HG02610 (cell line): ENCODE results near the gene RGR.

Experiments used
- ATAC-seq: cut with Tn5 transposase; IDR thresholded peaks from one replicate; pipeline ENCODE4 v1.9.1; 2021; ENCODE audit warnings: mild to moderate bottlenecking, moderate library complexity; ENCODE audit not compliant: unreplicated experiment

The RGR gene

DNA sequence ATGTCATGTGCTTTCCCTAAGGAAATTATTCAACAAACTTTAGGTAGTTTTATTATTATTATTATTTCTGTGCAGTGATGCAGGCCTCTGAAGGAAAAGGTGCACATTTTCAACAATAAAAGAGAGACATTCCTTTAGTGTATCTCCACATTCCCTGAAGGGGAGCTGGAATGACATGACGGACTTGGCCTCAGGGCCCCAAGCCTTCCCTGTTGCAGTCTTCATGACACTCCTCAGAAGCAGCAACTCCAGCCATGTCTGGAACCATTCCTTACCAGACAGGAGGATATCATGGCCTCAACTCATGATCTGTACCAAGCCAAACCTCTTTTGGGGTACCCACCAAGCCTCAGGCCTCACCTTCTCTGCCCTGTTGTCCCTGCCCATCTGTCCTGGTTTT, 48.3 kb downstream of the RGR start:
- ATAC-seq, result no peak

DNA sequence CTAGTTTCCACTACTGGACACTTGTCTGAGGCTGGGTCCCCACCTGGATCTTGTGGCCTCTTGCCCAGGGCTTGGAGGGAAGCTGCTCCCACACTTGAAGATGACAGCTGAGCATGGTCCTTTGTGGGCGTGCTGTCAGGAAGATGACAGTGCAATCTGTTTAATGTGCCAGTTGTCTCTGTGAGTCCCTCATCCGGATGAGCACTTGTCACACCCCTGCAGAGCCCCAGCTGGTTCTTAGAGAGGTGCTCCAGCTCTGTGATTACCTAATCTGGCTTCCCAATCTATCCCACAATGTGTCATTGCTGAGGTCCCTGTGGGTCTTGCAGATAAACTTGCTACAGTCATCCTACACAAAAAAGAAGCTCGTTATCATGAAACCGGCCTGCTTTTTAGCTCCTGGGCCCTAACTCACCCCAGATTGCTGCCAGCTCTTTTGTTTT, 48.7 kb downstream of the RGR start:
- no peak for ATAC-seq

DNA sequence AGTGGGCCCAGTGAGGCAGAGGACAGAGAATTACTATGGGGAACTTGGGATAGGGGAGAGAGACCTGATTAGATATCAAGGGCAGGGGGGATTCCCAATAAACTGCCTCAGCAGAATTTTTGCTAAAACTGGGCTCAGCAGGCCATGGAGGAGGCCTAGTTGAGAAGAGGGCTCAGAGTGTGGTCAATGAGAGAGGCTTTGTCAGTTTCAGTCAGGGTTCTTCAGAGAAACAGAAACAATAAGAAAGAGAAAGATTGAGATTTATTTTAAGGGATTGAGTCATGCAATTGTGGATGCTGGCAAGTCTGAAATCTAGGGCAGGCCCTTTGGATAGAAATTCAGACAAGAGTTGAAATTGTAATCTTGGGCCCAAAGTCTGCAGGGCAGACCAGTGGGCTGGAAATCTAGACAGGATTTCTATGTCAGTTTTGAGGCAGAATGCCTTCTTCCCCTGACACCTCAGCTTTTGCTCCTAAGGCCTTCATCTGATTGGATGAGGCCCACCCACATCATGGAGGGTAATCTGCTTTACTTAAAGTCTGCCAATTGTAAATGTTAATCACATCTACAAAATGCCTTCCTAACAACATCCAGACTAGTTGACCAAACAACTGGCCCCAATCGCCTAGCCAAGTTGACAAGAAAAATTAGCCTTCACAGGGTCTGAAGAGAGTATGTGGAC, 50.1 kb downstream of the RGR start:
- ATAC-seq, result peak; percentile 76

DNA sequence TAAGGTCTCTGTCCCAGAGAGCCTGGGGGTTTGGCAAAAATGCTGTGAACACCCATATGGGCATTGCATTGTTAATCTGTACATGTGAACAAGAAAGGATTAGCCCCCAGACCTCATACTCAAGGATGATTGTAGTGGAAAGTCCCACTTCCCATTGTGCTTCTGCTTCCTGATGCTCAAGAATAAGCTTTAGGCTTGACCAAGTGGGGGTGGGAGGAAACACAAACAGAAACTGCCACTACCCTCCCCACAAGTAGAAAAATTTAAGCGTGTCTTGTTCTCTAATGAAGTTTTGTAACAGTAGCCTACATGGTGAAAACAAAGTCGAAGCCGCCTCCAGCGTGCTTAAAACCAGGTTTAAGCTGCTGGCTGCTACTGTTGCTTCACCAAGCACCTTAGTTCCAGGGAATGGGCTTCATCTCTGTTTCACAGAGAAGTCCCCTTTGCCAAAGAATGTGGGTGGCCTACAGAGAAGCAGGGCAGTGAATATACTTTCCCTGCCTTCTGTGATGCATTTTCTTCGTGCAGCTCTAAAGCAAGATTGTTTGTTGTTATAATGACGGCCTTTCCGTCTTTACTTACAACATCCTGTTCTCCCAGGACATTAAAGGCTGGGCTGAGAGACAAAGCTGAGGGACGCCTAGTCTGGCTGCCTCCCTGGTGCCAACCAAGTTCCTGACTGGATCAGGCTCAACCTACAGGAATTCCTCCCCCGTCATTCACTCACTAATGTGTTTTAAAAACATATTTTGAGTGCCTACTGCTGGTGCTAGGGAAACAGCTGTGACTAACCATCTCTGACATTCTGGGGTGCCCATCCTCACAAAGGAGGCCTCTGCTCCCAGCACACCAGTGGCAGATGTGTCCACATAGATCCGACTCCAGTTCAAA, 51.5 kb downstream of the RGR start:
- no peak for ATAC-seq

DNA sequence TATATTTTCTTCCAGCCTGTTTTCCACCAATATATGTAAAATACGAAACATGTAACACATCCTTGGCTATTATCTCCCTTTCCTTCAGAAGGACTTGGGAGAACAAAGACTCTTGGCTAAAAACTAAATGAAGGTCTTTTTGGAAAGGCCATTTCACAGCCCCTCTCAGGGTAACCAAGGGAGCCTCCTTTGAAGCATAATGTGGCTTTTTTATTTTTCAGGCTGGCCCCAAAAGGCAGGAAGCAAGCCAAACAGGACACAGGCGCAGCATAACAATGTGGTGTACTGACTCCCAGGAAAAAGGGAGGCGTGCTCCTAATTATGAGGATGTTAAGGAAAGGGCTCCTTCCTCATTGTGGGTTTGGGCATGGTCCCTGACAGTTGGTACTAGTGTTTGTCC, 53.2 kb downstream of the RGR start:
- no peak for ATAC-seq

DNA sequence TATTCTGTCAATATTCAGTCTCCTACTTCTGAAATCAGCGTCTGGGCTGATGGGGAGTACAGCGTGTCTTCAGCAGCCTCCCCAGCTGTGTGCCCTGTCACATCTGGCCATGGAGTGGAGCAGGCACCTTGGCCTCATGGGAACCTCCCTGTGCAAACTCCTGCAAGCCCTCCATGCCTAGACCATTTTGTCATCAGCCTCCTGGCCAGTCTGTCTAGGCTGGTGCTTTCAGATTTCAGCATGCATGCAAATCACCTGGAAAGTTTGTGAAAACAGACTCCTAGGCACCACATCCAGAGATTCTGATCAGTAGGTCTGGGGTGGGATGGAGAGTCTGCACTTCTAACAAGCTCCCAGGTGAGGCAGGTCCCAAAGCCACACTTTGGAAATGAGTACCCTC, 57.4 kb downstream of the RGR start:
- no peak for ATAC-seq

DNA sequence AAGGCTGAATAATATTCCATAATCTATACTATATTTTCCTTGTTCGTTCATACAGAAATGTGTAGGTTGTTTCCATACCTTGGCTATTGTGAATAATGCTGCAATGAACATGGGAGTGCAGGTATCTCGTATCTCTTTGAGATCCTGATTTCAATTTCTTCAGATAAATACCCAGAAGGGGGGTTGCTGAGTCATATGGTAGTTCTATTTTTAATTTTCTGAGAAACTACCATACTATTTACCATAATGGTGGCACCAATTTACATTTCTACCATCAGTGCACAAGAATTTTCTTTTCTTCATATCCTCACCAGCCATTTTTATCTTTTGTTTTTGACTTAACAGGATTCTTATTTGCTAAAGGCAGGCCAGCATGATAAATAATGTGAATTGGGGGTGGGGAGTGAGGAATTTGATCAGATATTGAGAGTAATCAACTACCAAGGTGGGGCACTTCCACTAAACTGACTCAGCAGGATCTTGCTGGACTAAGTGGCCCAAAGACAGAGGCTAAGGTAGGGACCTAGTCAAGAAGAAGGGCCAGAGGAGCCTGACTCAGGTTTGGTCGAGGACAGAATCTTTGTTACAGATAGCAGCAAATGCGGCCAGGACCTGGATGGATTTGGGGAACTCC, 62.0 kb downstream of the RGR start:
- ATAC-seq, result no peak

DNA sequence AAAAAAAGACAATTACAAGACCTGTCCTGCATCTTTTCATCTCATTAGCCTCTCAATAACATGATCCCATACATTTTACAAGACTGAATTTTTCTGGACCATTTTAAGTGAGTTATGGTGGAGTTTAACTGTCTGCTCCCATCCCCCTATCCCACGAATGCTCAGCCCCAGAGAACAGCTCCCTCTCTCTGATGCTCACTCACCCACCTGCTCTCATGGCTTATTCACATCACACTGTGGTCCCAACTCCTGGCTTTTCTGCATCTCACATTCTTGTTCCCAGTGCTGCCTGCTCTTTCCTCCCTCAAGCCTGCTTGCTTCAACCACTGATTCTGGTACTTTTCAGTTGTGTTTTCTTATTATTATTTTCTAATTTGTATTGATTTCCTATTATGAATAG, 63.2 kb downstream of the RGR start:
- peak; percentile 15 for ATAC-seq

DNA sequence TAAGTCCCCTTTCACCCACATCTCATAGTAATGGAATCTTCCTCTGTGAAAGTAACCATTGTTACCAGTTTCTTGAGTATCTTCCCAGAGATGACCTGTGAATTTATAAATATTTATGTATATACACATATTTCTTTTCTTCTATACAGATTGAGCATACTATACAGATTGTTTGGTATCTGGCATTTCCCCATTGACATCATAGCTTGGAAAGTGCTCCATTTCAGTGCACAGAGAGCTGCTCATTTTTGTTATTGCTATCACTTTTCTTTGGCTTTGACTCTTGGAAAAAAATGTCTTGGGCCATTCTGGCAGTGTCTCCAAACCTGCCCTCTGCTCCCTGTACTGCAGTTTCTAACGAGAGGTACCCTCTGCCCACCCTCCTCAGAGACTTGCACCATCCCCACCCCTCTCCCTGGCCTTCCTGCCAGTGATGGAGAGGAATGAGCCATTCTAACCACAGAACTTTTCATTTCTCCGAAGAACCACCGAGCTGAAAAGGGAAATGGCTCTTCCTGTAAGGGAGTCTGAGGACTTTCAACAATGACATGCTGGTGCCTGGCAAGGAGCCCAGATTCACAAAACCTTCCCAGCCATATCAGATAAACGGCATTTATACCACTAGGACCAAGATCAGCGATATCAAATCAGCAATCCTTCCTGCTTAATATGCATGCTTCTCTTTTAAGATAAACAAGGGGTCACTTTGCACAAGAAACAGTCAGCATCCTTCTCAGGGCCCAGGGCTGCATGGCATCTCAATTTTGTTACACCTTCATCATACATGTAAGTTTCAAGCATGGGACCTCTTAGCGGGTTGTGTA, 63.8 kb downstream of the RGR start:
- peak; percentile 60 for ATAC-seq
